Endothelial cell of umbilical vein (primary cell): ENCODE results near the gene DNAJC25. TPM values are rescaled to one million over a fixed set of nuclear protein-coding genes. Genes with fewer than 3 reads are reported as not detected.

Source experiments
- BruUV-seq: library from RNA; stranded (reverse); fragments of 400-500 nt; replicated peaks from 2 replicates; lab custom pipeline; 2021; lab: Mats Ljungman, UMichigan
- CTCF ChIA-PET: fragments of 300-600, 350-600 bp; sonication (Branson Sonifier 250); formaldehyde crosslinking; loops from one replicate; lab custom pipeline; 2021; ENCODE audit warnings: antibody characterized with exemption, inconsistent platforms; lab: Charles Lee
- POLR2A ChIA-PET: fragments of 300-600, 350-600 bp; sonication (Branson Sonifier 250); formaldehyde crosslinking; loops from one replicate; lab custom pipeline; 2021; ENCODE audit warnings: antibody characterized with exemption, inconsistent platforms; lab: Charles Lee
- DNase-seq: peaks from one replicate; pipeline ENCODE4 v3.0.0-alpha.2; 2011; ENCODE audit warnings: low read depth, low spot score
- FAIRE-seq: peaks from 2 replicates; lab custom pipeline; 2011; peaks lifted over from hg19 to GRCh38; lab: Jason Lieb, UNC
- H2AFZ ChIP-seq: 2 replicates; pipeline ENCODE4 v1.6.0; 2012; ENCODE audit warnings: low read depth, low read length, control low read depth, inconsistent platforms
- H3K27ac ChIP-seq: 2 replicates; pipeline ENCODE4 v1.5.1; 2011; ENCODE audit warnings: low read depth, mild to moderate bottlenecking, control low read depth, low read length, moderate library complexity; ENCODE audit not compliant: insufficient read depth
- H3K27me3 ChIP-seq, 2 experiments: 2 replicates each; pipeline versions ENCODE4 v1.6.0 to v1.6.1; 2011; ENCODE audit warnings: low read length in 2 of 2, mixed read lengths in 1 of 2; ENCODE audit not compliant: control insufficient read depth in 2 of 2, insufficient read depth in 2 of 2
- H3K36me3 ChIP-seq, 2 experiments: 2 replicates in 1 of 2; 3 replicates in 1 of 2; pipeline ENCODE4 v1.5.1; 2011; ENCODE audit warnings: low read length in 2 of 2, mild to moderate bottlenecking in 1 of 2, moderate library complexity in 1 of 2; ENCODE audit not compliant: control insufficient read depth in 2 of 2, insufficient read depth in 2 of 2; ENCODE audit errors: extremely low read depth in 1 of 2
- H3K4me1 ChIP-seq: 3 replicates; pipeline ENCODE4 v1.5.1; 2011; ENCODE audit warnings: mild to moderate bottlenecking, low read length; ENCODE audit not compliant: control insufficient read depth, insufficient read depth; ENCODE audit errors: extremely low read depth
- H3K4me2 ChIP-seq: 2 replicates; pipeline ENCODE4 v1.6.1; 2011; ENCODE audit warnings: low read length, control low read depth, mixed read lengths; ENCODE audit not compliant: insufficient read depth
- H3K4me3 ChIP-seq, 3 experiments: fragments of 200-600 bp in 1 of 3; sonication (generic), shearing (Covaris generic) in 1 of 3; replicated peaks in 1 of 3; 2 replicates each; pipeline ENCODE4 v1.5.1; 2011 to 2016; ENCODE audit warnings: control low read depth in 3 of 3, low read length in 3 of 3, mild to moderate bottlenecking in 2 of 3, inconsistent platforms in 1 of 3, low read depth in 1 of 3, moderate library complexity in 1 of 3; ENCODE audit not compliant: insufficient read depth in 1 of 3
- H3K79me2 ChIP-seq: 2 replicates; pipeline ENCODE4 v1.6.0; 2012; ENCODE audit warnings: low read length, inconsistent platforms; ENCODE audit not compliant: control insufficient read depth, insufficient read depth
- H3K9ac ChIP-seq: replicated peaks from 2 replicates; pipeline ENCODE3; 2011; ENCODE audit warnings: low read length, control low read depth; ENCODE audit not compliant: insufficient read depth; ENCODE audit errors: extremely low read depth
- H3K9me1 ChIP-seq: replicated peaks from 3 replicates; pipeline ENCODE4 v1.6.0; 2011; ENCODE audit warnings: mild to moderate bottlenecking, low read length; ENCODE audit not compliant: control insufficient read depth, insufficient read depth; ENCODE audit errors: extremely low read depth
- H3K9me3 ChIP-seq: replicated peaks from 2 replicates; pipeline ENCODE4 v1.5.1; 2012; ENCODE audit warnings: low read length, inconsistent platforms; ENCODE audit not compliant: control insufficient read depth, insufficient read depth
- H4K20me1 ChIP-seq: replicated peaks from 2 replicates; pipeline ENCODE3; 2011; ENCODE audit warnings: mild to moderate bottlenecking, low read length; ENCODE audit not compliant: control insufficient read depth, insufficient read depth; ENCODE audit errors: extremely low read depth
- EZH2 ChIP-seq: IDR thresholded peaks from 2 replicates; pipeline ENCODE4 v1.6.1; 2012; ENCODE audit warnings: borderline replicate concordance, low read depth, mild to moderate bottlenecking, moderate library complexity, low read length, inconsistent platforms; ENCODE audit not compliant: severe bottlenecking
- FOS ChIP-seq: IDR thresholded peaks from 2 replicates; pipeline ENCODE4 v1.6.1; 2011; ENCODE audit warnings: mild to moderate bottlenecking, low read length, moderate library complexity, borderline replicate concordance; ENCODE audit not compliant: insufficient read depth
- GATA2 ChIP-seq: IDR thresholded peaks from 2 replicates; pipeline ENCODE4 v1.7.0; 2011; ENCODE audit warnings: low read depth, mild to moderate bottlenecking, moderate library complexity, mixed read lengths, low read length; ENCODE audit not compliant: insufficient read length, insufficient read depth
- JUN ChIP-seq: IDR thresholded peaks from 2 replicates; pipeline ENCODE4 v1.6.1; 2011; ENCODE audit warnings: borderline replicate concordance, low read depth; ENCODE audit not compliant: insufficient read length, insufficient read depth
- MYC ChIP-seq: IDR thresholded peaks from one replicate; pipeline ENCODE4 v1.6.1; 2011; ENCODE audit warnings: mild to moderate bottlenecking, low read depth, low read length
- POLR2A ChIP-seq: IDR thresholded peaks from 2 replicates; pipeline ENCODE4 v1.6.1; 2012; ENCODE audit warnings: low read depth, mild to moderate bottlenecking, control low read depth, low read length
- POLR2AphosphoS5 ChIP-seq: IDR thresholded peaks from 2 replicates; pipeline ENCODE4 v1.6.1; 2012; ENCODE audit warnings: low read depth, mild to moderate bottlenecking, control low read depth, low read length, moderate library complexity; ENCODE audit not compliant: insufficient read depth
- dilution Hi-C: fragments of 300-500 bp; cut with MboI; formaldehyde crosslinking; loops from one replicate; pipeline ENCODE4 v1.15.0; 2019; ENCODE audit warnings: low sequenced_read_pairs; ENCODE audit not compliant: extremely low pct_ligation_motif_present
- intact Hi-C: fragments of 100-400 bp; cut with micrococcal nuclease; formaldehyde crosslinking; loops from one replicate; pipeline ENCODE4 v1.10.0; 2022
- polyA plus RNA-seq, 4 experiments: library from polyadenylated mRNA; depleted of rRNA in 3 of 4; stranded (reverse) in 3 of 4; unstranded in 1 of 4; fragments of >200 nt; gene quantifications; 2 replicates each; pipeline versions ENCODE4 v1.2.1 to v1.2.3, GENCODE V29; 2011 to 2012; ENCODE audit warnings: missing spikeins in 1 of 4
- total RNA-seq: library from RNA; stranded (reverse); gene quantifications from 2 replicates; pipeline ENCODE4 v1.2.3, GENCODE V29; 2021
- TF ChIP-seq, protein P1 (sequence below), 2 donors: IDR thresholded peaks; 1 replicate in 1 of 2; 2 replicates in 1 of 2; pipeline ENCODE4 v1.5.1; 2011; ENCODE audit warnings: low read length in 2 of 2, mild to moderate bottlenecking in 2 of 2, moderate library complexity in 2 of 2, control low read depth in 1 of 2, inconsistent platforms in 1 of 2, low read depth in 1 of 2; ENCODE audit not compliant: insufficient read depth in 1 of 2; ENCODE audit errors: extremely low read depth in 1 of 2
- TF ChIP-seq, protein P2 (sequence below): IDR thresholded peaks from 2 replicates; pipeline ENCODE4 v1.6.1; 2011; ENCODE audit not compliant: insufficient read depth, insufficient read length

Gene DNAJC25
- total and polyA plus RNA-seq, 2 donors (not counting 3 experiments of a cell fraction or from before 2014, with no cell fraction given) = 1.7 to 5.5 TPM

DNA sequence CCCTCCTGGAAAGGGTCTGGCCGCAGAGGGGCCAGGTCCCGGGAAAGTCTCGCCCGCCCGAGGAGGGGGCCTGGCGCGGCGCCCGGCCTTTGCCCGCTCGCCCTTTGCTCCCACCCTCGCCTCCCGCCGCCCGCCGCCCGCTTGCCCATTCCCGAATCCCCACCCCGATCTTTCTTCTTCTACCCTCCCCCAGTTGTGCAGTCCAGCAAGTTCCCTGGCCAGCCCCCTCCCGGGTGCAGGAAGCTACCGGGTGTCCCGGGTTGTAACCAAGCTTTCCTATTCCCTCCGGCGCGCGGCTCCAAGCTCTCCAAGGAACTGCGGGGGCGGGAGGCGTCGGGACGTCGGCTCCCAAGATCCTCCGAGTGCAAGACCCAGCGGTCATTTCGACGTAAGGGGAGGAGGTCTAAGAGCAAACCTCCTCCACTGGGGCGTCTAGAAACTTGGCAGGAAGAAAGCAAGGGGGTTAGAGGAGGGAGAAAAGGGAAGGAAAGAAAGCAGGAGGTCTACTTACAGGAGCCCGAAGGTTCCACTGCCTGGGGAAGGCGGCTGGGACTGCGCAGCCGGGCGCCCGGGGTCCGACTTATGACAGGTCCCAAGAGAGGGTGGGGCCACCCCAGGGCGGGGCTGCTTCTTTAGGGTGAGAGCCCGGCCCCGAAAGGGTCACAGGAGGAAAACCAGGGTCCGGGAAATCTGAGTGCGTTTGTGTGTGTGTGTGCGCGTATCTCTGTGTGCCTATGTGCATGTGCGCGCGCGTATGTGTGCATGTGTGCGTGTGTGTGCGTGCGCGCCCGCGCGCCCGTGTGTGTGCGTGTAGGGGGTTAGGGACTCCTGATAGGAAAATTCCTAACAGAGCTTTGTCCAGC is 31.8 kb upstream of the DNAJC25 start, which contains the start of gene PTGR1:
Gene PTGR1, minus strand, starts transcription at position 556 of the 863 bp plus-strand sequence. CDS start 2,225 bp downstream, outside the sequence.
- Histone ChIP-seq H3K27ac (peak within 1 kb of the TSS; percentile 87), H4K20me1 (no peaks in the 10 kb centered on the region), H3K4me1 (peaks cover 36% of the 10 kb centered on the region), H3K4me3 (peak within 1 kb of the TSS; percentile 72 to 91 (median 90)), H3K4me2 (peak within 1 kb of the TSS; percentile 67), H3K9ac (peak within 1 kb of the TSS; percentile 91), H3K36me3 (peaks cover 4 to 6% of the 10 kb centered on the region in 2 experiments), H3K79me2 (peaks cover 17% of the 10 kb centered on the region), H3K27me3 (no peaks in the 10 kb centered on the region), H3K9me3 (no peaks in the 10 kb centered on the region), H2AFZ (peak within 1 kb of the TSS; percentile 78), H3K9me1 (no peaks in the 10 kb centered on the region)
- dilution Hi-C loops = no loop called here
- DNase-seq = peak; percentile 83
- ChIA-PET CTCF (interaction anchor here (0.5 to 9.0 kb wide), 9 partner anchors 21 to 475 kb away, joined by 3 to 221 read pairs (median 7); partner anchors contain the start of gene DNAJC25), POLR2A (interaction anchor here (1.2 to 2.0 kb wide), 2 partner anchors 23 to 32 kb away, joined by 4 to 18 read pairs; partner anchors contain the start of gene DNAJC25)
- intact Hi-C loops = loop anchor here (1.0 to 10.0 kb wide), 6 partner anchors 32 to 765 kb away; partner anchors contain the start of genes DNAJC25, ECPAS, GNG10 and UGCG
- TSS peak; percentile 30 for BruUV-seq
- TF ChIP-seq GATA2 = no peak
- TF ChIP-seq MYC = no peak
- TF ChIP-seq, protein P1, sequence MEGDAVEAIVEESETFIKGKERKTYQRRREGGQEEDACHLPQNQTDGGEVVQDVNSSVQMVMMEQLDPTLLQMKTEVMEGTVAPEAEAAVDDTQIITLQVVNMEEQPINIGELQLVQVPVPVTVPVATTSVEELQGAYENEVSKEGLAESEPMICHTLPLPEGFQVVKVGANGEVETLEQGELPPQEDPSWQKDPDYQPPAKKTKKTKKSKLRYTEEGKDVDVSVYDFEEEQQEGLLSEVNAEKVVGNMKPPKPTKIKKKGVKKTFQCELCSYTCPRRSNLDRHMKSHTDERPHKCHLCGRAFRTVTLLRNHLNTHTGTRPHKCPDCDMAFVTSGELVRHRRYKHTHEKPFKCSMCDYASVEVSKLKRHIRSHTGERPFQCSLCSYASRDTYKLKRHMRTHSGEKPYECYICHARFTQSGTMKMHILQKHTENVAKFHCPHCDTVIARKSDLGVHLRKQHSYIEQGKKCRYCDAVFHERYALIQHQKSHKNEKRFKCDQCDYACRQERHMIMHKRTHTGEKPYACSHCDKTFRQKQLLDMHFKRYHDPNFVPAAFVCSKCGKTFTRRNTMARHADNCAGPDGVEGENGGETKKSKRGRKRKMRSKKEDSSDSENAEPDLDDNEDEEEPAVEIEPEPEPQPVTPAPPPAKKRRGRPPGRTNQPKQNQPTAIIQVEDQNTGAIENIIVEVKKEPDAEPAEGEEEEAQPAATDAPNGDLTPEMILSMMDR (IDR thresholded peaks at IDR 0.05; ENCODE audit: extremely low read depth in 1 of 2, insufficient read depth in 1 of 2, low read depth in 1 of 2, low read length in 2 of 2) = no peak
- peak; percentile 71 for TF ChIP-seq POLR2AphosphoS5
- TF ChIP-seq, protein P2, sequence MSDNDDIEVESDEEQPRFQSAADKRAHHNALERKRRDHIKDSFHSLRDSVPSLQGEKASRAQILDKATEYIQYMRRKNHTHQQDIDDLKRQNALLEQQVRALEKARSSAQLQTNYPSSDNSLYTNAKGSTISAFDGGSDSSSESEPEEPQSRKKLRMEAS = peak; percentile 63
- TF ChIP-seq FOS = no peak
- TF ChIP-seq JUN = no peak
- TF ChIP-seq POLR2A = peak; percentile 68
- no peak for TF ChIP-seq EZH2
- FAIRE-seq = peak; percentile 66
